WTC11 (cell line): ENCODE results near the gene PRICKLE1.

Source experiments
- PREB ChIP-seq: sonication (generic); formaldehyde crosslinking; IDR thresholded peaks from 2 replicates; pipeline ENCODE4 v1.8.1; 2022; ENCODE audit warnings: mild to moderate bottlenecking, missing genetic modification reagents, moderate library complexity, borderline replicate concordance
- ZNF317 ChIP-seq: sonication (generic); formaldehyde crosslinking; IDR thresholded peaks from 2 replicates; pipeline ENCODE4 v1.8.1; 2023; ENCODE audit warnings: low read depth, mild to moderate bottlenecking, moderate library complexity, missing genetic modification reagents, borderline replicate concordance

GRCh38 chr12:42492267-42492666 lies 97.3 kb downstream of the PRICKLE1 start:
- TF ChIP-seq ZNF317 (CRISPR knock-in tag) (no peak), PREB (no peak)
